Measurements from ENCODE around the gene PDCL3. TPM values are rescaled to one million over a fixed set of nuclear protein-coding genes. Genes with fewer than 3 reads are reported as not detected.

The PDCL3 gene
- 9.6 and 10.4 TPM in 2 replicates for total RNA-seq

GRCh38 chr2:100562613-100563406, at the start of gene PDCL3:
Gene PDCL3, plus strand, starts transcription at chr2:100562993. Its CDS starts 75 bp downstream, at chr2:100563068.

Other genes with a start within 250 kb of the PDCL3 start
- gene LONRF2, start 240.5 kb upstream of the PDCL3 start, total RNA-seq: 0.29 and 0.53 TPM in 2 replicates
- 11.5 and 13.3 TPM in 2 replicates for gene CHST10, start 145.3 kb upstream of the PDCL3 start, total RNA-seq
- not detected in 2 replicates for gene NMS, start 92.5 kb upstream of the PDCL3 start, total RNA-seq

Measured in myometrial cell (primary cell).